ENCODE results near the gene CASK.
"Not testable (repeated sequence)": the region's sequence is repeated elsewhere in the genome, so short reads cannot be mapped to it uniquely, and the experiment has no call there.

The CASK gene

DNA sequence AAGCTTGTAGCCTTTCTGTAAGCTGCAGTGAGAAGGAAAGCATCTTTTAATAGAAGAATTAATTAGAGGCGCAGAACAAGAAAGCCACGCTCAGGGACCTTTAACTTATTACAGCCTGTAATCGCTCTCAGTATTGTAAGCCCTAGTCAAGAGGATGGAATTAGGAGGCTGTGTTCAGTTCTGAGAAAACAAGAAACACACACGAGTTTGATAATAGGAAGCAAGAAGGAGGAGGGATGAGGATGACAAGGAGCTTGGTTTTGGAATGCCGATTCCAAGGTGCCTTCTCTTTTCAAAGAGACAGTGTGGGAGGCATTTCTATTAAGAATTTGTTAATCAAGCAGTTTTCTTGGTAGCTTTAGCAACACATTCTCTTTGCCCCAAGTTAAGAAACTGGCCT is 406.9 kb downstream of the CASK start:
- DNase-seq (ENCODE audit: low read depth): no peak

DNA sequence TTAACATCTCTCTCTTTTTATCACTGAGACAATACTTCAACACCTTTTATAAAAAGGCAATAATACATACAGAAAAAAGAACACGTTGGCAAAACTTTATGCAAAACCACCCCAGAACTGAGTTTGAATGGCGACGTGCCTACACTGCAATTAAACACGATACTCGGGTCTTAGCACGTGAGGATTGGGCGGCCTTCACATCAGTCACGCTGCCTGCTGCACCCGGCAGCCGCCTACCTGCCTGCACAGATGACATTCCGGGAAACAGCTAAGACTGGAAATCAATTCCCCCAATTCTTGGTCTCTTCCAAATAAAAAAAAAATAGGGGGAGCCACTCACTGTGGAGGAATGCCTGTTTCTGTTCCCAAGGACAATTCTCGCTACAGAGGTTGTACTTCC is 408.0 kb downstream of the CASK start:
- no peak for DNase-seq (ENCODE audit: low read depth)

DNA sequence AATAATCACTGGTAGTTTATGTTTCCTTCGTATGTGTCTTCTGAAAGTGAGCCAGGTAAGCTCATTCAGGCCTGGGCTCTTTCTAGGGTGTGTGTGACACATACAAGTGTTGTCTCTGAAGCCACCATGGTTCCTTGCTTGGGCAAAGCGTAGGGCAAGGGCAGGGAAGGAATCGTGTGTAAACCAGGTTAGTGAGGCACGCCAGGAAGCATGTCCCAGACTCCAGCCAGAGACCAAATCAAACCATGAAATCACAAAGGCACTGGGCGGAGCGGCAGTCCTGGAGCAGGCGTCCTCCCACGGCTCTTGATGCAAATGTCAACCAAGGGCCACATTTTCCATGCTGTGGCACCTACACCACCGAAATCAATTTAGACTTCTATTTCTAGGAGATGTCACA is 409.2 kb downstream of the CASK start:
- no peak for DNase-seq (ENCODE audit: low read depth)

DNA sequence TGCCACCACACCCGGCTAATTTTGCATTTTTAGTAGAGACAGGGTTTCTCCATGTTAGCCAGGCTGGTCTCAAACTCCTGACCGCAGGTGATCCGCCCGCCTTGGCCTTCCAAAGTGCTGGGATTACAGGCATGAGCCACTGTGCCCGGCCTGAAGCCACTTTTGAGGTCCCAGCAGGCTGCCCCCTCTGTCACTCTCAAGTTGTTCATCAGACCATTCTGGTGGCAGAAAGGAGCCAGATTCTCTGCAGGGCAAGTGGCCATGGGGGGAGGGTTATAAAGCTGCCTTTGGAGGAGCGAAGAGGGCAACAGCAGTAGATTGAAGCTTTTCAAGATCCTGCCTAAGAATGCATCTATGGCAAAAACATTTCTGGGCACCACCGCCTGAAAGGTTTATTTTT is 410.5 kb downstream of the CASK start:
- not testable (repeated sequence) for DNase-seq (ENCODE audit: low read depth)

DNA sequence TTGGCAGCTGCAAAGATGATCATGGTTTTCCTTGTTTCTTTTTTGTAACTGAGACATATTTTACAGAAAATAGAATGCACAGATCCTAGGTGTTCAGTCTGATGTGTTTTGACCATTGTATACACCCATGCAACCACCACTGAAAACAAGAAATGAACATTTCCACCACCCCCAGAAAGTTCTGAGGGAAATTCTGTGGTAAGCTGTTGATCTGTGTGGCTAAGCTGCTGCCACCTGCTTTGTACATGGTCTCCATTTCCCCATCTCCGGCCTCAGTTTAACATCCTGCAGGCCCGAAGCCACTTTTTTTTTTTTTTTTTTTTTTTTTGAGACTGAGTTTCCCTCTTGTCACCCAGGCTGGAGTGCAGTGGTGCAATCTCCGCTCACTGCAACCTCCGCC is 411.0 kb downstream of the CASK start:
- no peak for DNase-seq (ENCODE audit: low read depth)

GRCh38 chrX:41507919-41508318 is 415.4 kb downstream of the CASK start:
- no peak for DNase-seq (ENCODE audit: low read depth)

DNA sequence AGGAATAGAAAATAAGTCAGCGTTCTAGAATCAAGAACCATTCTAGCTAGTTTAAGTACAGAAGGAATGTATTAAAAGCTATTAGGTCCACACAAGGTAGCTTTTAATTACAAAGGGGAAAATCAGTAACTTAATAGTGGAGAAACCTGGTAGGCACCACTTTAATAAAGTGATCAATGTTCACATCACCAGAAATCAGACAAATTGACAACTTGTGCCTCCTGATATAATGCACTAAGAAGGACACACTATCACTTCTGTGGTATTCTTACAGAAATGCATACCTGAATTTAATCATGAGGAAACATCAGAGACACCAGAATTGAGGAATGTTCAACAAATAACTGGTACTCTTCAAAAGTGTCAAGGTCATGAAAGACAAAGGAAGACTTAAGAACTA is 421.4 kb downstream of the CASK start:
- no peak for DNase-seq (ENCODE audit: low read depth)

DNA sequence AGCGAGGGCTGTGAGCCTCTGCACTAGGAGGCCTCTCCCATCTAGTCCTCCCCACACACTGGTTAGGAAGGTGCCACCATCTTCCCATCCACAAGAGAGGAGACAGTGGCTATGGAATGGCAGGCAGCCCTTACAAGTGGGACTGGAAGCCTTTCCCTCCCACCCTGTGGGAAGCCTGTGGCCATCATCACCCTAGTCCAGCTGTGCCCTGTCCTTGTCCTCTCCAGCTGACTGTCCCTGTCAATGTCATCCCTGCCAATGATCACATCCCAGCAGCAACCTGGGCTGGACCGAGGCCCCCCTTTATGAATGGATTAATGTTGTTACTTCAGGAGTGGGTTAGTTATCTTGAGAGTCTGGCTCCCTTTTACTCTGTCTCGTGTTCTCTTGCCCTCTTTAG is 423.4 kb downstream of the CASK start:
- no peak for DNase-seq (ENCODE audit: low read depth)

- DNase-seq (ENCODE audit: low read depth): no peak
Observed at GRCh38 chrX:41499195-41499594, 424.2 kb downstream of the CASK start.

DNA sequence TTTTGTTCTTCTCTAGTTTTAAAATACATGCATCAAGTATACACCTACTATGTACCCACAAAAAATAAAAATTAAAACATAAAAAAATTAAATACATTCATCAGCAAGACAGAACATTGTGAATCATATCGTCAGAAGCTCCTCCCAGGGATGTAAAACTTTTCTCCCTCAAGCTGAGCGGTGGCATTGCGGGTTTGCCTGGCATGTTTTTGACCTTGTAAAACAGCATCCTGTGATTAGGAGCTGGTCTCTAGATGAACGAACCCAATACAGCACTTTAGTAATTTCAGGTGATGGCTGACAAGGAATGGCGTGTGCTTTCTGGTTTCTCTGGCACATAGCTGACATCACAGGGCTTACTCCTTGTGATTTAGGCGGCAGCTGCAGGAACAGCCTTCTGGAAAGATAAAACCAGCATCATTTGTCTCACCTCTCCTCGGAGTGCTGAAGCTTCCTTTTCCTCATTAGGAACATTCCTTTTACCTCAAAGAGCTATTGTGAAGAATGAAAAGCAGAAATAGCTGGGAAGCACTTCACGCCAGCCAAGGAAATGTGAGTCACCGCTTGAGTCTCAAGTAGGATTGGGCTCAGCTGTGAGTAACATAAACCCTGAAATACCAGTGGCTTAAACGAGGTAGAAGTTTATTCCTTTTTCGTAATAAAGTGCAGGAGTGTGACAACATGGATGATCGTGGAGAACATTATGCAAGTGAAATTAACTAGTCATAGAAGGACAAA is 431.9 kb downstream of the CASK start:
- no peak for DNase-seq (ENCODE audit: low read depth)

DNA sequence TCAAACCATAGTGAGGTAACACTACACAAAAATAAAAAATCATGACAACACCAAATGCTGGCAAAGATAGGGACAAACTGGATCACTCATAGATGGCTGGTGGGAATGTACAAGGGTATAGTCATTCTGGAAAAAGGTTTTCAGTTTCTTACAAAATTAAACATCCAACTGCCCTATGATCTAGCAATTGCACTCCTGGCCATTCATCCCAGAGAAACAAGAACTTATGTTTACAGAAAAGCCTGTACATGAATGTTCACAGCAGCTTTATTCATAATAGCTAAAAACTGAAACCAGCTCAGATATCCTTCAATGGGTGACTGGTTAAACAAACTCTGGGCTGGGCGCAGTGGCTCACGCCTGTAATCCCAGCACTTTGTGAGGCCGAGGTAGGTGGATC is 432.9 kb downstream of the CASK start:
- no peak for DNase-seq (ENCODE audit: low read depth)

- DNase-seq (ENCODE audit: low read depth): no peak
Observed at GRCh38 chrX:41482154-41482850, 441.1 kb downstream of the CASK start.

DNA sequence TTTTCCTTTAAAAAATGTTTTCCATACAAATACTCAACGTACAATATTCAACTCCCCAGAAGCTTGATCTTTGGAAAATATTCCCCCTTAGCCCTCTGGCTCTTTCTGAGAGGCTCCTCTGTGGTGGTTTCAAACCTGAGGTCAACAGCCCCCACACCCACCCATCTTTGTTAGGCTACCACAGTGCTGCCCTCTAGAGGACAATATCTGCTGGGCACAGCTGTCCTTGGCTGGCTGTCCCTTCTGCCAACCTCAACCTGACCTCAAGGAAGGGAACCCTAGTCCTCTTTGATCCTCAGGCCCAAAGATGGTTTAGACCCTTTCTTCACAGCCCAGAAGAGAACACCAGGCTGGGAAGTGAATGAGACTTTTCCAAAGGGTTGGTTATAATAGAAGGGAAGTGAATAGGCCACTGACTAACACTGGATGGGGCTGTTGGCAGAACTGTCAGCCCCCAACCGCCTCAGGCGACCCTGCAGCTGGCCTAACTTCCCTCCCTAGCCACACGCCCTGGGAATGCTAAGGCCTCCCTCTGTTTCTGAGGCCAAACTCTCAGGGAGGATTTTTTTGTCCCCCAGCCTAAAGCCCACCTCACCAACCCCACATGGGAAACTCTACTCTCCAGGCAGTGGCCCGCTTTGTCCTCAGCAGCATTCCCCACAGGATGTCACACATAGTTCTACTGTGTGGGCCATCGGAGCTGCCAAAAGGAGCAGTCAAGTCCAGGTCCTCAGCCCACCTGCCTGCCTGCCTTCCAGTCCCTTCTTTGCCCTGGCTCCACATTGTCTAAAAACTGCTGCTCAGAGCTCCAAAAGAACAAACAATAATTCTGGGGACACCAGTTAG is 441.9 kb downstream of the CASK start:
- no peak for DNase-seq (ENCODE audit: low read depth)

- no peak for DNase-seq (ENCODE audit: low read depth)
Observed at GRCh38 chrX:41480508-41481260, 442.7 kb downstream of the CASK start.

GRCh38 chrX:41478381-41478911 is 444.9 kb downstream of the CASK start:
- DNase-seq (ENCODE audit: low read depth): no peak

- no peak for DNase-seq (ENCODE audit: low read depth)
Observed at GRCh38 chrX:41475591-41476241, 447.6 kb downstream of the CASK start.

GRCh38 chrX:41475191-41475590 is 448.2 kb downstream of the CASK start:
- DNase-seq (ENCODE audit: low read depth): no peak

DNA sequence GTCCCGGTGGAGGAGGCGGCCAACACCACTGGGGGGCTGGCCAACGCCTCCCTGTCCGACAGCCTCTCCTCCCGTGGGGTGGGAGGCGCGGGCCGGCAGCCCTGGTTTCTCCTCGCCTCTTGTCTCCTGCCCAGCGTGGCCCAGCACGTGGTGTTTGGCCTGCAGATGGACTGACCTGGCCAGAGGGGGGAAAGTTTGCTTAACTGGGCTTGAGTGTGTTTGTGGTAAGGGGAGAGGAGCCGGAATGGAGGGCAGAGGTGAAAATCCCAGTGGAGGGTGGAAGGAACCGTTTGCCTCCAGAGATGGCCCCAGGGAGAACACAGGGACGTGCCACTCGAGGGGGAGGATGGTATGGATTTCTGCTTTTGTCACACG is 448.6 kb downstream of the CASK start:
- no peak for DNase-seq (ENCODE audit: low read depth)

- no peak for DNase-seq (ENCODE audit: low read depth)
Observed at GRCh38 chrX:41473936-41474725, 449.2 kb downstream of the CASK start.

DNA sequence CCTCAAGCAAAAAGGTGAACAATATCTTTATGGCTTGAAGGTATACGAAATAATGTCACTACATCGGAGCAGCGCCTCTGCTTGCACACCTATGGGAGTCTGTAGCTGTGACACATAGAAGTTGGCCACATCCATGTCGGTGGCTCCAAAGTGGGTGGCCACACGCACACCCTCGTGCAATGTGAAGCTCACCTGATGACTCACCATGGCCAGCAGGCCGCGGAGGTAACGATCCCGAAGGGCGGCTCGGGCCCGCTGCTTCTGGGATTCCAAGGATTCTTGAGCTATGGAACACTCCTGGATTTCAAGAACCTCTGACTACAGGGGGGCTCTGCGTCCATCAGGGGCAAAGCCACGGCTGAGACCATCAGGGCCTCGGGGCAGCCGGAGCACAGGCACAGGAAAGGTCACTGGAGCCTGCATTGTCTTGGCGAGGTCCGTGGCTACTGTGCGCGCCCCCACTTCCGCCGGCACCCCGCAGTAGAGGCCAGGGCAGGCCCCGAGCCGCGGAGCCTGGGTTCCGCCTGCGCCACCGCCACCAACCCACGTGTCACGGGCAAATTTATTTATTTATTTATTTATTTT is 451.0 kb downstream of the CASK start:
- DNase-seq (ENCODE audit: low read depth): no peak

All from stimulated activated CD8-positive, alpha-beta memory T cell treated with anti-CD3 and anti-CD28 coated beads, Interleukin-4, amount 100 ng/mL, for 24 hours (primary cell).